DOHH2 (cell line): ENCODE data around the gene CLIC5.

Experiments used
- CTCF ChIP-seq: fragments of 200-600 bp; sonication (generic); IDR thresholded peaks from one replicate; pipeline ENCODE4 v1.5.1; 2014; ENCODE audit warnings: antibody characterized with exemption, mild to moderate bottlenecking, low read depth, low read length; ENCODE audit not compliant: poor library complexity, severe bottlenecking
- EZH2phosphoT487 ChIP-seq: fragments of 200-600 bp; sonication (generic); IDR thresholded peaks from 2 replicates; pipeline ENCODE4 v1.6.1; 2017; ENCODE audit warnings: borderline replicate concordance, mild to moderate bottlenecking, antibody characterized with exemption, low read length, moderate library complexity, mixed read lengths

- TF ChIP-seq CTCF (no peak), EZH2phosphoT487 (no peak)
Measured at GRCh38 chr6:45997875-45998506, 17.7 kb downstream of the CLIC5 start.
